Activated CD4-positive, alpha-beta T cell treated with anti-CD3 and anti-CD28 coated beads for 48 hours (primary cell): ENCODE measurements around the gene RNF187.
"Not testable (repeated sequence)": the region's sequence is repeated elsewhere in the genome, so short reads cannot be mapped to it uniquely, and the experiment has no call there.

Source experiments
- DNase-seq: peaks from one replicate; pipeline ENCODE4 v3.0.0-alpha.2; 2020

The RNF187 gene

DNA sequence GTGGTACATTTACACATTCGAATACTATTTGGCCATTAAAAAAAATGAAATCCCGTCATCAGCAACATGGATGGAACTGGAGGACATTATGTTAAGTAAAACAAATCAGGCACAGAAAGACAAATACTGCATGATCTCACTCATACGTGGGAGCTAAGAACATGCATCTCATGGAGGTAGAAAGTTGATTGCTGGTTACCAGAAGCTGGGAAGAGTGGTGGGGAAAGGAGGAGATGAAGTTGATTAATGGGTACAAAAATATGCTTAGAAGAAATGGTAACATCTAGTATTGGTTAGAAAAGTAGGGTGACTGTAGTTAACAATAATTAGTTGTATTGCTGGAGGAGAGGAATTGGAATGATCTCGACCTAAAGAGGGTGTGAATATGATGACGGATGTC lies 24.6 kb upstream of the RNF187 start:
- no peak for DNase-seq

DNA sequence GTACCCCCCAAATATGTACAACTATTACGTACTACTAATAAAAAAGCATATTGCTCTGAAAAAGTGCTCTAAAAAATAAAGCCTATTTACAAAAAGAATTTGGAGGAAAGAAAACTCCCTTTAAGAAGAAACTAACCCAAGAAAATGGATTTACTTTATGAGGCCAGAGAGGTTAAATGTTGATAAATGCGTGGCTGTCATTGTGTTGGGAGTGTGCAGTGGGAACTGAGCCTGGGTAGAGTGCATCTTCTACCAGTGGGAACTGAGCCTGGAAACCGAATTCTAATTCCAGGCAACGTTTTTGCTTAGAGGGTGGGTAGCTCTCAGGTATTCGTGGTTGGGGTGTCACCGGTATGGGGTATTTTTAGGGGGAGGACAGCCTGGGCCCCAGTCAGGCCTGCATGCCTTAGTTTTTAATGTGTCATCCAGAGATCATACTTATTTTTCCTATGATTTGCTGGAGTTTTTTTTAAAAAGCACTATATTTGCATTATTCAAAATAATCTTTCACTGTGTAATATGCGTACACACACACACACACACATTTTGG lies 24.1 kb upstream of the RNF187 start:
- DNase-seq = no peak

DNA sequence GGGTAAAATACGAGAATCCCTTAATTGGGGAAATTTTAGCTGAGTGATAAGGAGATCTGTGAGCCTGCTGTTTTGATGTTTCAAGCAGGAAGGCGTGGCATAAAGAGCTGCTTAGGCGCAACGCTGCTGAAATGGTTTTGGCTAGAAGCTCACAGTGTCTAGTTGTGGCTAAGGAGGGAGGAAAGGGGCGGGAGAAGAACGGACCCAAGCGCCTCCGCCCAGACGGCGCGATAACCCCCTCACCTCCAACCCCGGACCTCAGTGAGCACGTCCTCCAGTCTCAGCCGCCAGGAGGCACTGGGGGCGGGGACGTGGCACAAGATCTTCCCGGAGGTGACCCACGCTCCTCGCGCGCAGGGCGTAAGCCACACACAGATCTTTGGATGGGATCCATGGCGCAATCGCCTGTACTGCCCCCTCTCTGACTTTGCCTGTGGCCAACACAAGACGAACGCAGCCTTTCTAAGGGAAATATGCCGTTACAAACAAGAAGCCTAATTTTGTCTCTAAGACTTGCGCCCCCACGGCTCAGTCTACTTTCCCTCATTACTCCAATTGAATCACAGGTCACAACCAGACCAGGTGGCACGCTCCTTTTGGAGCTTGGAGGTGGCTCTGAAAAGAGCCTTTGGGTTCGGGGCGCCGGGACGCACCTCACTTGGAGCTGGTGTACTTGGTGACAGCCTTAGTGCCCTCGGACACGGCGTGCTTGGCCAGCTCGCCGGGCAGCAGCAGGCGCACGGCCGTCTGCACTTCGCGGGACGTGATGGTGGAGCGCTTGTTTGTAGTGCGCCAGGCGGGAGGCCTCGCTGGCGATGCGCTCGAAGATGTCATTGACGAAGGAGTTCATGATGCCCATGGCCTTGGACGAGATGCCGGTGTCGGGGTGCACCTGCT lies 23.4 kb upstream of the RNF187 start:
- DNase-seq = peak; percentile 80

DNA sequence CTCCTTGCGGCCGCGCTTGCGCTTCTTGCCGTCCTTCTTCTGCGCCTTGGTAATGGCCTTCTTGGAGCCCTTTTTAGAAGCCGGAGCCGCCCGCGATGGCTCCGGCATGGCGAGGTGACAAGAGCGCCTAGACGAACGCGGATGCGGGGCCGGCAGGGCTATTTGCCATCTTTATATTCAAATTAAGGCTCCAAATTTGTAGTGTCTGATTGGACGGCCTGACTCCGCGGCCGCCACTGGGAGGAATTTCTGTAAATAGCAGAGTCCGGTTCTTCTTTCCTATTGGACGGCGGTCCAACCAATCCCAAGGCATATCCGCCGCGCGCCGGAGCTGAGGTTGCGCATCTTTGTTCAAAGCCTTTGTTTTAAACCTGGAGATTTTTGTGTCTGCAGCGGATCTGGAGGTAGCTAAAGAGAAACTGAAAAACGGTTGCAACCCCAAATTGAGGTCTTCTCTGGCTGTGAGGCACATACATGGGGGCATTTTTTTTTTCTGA lies 22.6 kb upstream of the RNF187 start:
- DNase-seq = peak; percentile 92

DNA sequence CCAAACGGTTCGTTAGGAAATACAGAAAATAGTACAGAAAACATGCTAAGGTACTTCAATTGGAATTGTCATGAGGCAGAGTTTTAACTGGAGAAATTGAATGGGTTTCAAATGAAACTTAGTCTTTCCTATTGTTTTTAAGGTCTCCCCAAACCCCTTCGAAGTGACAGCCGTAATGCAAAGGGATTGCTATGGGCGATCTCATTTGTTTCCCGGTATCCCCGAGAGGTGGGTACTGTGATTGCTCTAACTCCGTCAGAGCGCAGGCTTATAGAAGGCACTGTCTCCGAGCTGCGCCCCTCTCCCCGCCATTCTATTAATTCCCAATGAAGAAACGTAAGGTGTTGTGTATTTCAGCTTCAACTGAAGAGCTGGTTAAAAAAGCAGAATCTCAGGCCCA lies 22.0 kb upstream of the RNF187 start:
- DNase-seq = no peak

DNA sequence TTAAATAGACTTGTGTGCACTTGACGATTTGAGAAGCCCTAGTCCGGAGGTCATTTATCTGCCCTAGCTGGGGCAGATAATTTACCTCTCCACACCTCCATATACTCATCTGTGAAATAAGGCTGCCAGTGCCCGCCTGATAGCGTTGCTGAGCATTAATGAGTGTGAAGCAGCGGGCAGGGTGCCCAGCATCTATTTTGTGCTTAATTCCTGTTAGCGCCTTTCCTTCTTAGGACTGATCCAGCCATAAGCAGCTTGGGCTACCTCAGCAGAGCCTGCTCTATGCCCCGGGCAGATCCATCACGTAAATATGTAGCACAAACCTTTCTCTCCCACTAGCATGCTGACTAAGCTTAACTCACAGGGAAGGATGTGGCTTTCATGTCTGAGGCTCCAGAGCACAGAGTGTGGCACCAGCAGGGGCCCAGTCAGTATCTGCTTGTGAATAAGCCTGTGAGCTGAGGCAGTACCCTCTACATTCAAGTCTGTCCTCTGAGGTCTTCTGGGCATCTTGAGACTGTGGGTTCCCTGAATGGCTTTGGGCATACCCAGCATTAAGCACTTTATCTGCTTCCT lies 21.5 kb upstream of the RNF187 start:
- no peak for DNase-seq

DNA sequence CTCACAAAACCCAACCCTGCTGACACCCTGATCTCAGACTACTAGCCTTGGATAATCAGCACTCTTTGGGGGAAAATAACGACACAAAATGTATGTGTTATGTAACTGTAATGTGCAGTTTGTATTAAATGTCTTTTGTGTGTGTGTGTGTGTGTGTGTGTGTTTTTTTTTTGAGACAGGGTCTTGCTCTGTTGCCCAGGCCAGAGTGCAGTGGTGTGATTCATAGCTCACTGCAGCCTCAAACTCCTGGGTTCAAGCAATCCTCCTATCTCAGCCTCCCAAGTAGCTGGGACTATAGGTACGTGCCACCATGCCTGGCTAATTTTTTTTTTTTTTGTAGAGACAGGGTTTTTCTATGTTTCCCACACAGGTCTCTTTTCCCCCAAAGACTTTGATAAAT lies 19.0 kb upstream of the RNF187 start:
- not testable (repeated sequence) for DNase-seq

- no peak for DNase-seq
These were observed 17.6 kb upstream of the RNF187 start for GRCh38 chr1:228469413-228470162.

DNA sequence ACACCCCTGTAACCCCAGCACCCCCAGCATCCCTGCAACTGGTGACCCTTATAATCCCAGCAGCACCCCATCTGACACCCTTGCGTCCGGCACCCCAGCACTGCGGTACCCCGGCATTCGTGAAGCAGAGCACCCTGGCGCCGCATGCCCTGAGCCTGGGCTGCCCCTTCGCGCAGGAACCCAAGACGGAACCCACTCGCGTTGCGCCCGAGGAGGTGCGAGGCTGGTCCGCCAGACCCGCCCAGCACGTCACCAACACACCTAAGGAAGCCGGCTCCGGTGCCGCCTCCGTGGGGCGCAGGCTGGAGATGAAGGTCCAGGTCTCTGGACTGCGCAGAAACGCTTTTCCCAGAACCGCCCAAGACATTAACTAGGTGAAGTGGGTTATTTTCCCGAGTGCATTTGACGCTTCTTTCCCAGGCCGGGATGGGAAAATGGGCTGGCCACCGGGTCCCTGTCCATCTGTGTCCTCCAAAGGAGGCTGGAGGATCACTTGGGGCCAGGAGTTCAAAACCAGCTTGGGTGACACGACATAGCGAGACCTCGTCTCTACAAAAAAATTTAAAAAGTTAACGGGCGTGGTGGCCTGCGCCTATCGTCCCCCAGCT lies 15.9 kb upstream of the RNF187 start:
- no peak for DNase-seq

DNA sequence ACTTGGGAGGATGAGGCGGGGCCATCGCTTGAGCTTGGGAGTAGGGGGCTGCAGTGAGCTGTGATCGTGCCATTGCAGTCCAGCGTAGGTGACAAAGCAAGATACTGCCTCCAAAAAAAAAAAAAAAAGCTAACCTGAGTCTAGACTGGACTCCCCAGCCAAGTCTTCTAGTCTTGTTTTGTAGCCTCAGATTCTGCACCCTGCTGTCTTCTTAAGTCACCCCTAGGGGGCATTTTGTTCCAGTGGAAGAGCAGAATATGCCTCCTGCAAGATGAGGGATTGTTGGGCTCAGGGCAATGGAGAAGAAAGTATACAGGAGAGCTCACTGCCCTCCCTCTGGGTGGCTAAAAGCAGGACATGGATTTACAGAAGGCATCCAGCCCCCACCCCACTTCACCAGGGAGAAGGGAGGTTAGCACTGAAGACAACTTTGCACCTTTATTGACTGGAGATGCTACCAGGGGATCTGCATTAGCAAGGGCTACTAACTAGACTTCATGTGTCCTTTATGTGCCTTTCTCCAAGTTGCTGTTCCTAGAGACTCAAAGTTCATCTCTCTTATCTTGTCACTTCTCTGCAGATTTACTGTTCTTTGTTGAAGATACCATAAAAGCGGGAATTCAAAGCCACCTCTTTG lies 15.3 kb upstream of the RNF187 start:
- DNase-seq = no peak

GRCh38 chr1:228472655-228473054 lies 14.5 kb upstream of the RNF187 start:
- no peak for DNase-seq

DNA sequence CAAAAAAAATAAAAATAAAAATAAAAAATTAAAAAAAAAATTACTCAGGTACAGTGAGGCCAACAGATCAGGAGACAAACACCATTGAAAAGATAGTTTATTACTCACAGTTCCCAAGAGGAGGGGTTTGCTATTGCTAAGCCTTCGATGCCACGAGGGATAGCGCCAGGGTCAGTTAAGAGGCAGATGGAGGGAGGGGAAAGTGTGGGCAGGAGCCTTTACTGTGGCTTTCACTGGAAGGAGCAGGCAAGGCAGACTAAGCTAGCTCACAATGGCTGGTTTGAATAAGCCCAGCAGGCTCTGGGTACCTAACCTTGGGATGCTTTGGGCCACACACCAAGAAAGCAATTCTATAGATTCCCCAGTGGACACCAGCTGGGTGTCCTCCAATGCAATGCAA lies 12.7 kb upstream of the RNF187 start:
- no peak for DNase-seq

DNA sequence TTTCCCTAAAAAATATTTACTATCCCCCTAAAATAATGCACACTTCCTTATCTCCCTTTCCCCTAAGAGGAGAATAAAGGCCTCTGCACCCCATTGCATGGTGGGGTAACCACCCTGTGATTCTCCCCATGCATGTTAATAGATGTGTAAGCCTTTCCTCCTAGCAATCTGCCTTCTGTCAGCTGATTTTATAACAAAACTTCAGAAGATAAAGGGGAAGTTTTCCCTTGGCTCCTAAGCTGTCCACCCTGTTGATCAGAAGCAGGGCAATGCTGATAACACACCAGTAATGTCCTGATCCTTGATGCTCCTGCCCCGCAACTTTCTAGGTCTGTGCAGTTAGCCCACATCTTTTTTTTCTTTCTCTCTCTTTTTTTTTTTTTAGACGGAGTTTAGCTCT lies 11.4 kb upstream of the RNF187 start:
- DNase-seq = no peak

DNA sequence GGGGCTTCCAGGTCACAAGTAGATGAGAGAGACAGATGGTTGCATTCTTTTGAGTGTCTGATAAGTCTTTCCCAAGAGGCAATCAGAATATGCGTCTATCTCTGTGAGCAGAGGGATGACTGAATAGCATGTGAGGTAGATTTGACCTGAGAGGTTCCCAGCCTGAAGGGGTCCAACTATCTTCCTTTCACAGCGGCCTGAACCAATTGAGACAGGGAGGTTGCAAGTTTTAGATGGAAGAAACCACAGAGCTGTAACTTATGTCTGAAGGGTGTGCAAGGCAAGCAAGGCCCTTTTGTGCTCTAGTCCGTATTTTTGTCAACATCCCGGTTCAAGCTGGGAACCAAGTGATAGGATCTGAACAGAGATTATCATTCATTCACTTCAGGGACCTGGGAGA lies 9.9 kb upstream of the RNF187 start:
- DNase-seq = no peak

DNA sequence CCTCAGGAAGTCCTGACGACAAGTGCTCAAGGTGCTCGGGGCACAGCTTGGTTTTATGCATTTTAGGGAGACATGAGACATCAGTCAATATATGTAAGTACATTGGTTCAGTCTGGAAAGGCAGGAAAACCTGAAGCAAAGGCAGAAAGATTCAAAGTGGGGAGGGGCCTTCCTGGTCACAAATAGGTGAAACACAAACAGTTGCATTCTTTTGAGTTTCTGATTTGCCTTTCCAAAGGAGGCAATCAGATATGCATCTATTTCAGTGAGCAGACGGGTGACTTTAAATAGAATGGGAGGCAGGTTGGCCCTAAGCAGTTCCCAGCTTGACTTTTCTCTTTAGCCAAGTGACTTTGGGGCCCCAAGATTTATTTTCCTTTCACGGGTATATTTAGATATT lies 8.9 kb upstream of the RNF187 start:
- no peak for DNase-seq

GRCh38 chr1:228478912-228479711 lies 8.1 kb upstream of the RNF187 start:
- DNase-seq = no peak

DNA sequence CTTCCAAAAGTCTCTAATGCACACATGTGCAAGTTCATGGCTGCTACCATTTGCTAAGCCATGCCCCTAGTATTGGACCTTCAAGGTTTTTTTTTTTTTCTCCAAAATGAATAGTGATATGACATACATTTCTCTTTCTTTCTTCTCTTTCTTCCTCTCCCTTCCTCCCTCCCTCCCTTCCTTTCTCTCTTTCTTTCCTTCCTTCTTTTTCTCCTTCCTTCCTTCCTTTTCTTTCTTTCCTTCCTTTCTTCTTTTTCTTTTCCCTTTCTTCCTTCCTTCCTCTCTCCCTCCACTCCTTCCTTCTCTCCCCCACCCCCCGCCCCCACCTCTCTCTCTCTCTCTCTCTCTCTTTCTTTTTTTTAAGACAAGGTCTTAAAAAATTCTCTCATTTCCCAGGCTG lies 3.4 kb upstream of the RNF187 start:
- no peak for DNase-seq

- DNase-seq = peak; percentile 85
These were observed 416 bp upstream of the RNF187 start for GRCh38 chr1:228486596-228487335.

- DNase-seq = no peak
These were observed 1.1 kb downstream of the RNF187 start for GRCh38 chr1:228488125-228488817.
